ENCODE data around the gene SPRYD7. TPM values are rescaled to one million over a fixed set of nuclear protein-coding genes. Genes with fewer than 3 reads are reported as not detected.
"Not testable (repeated sequence)": the region's sequence is repeated elsewhere in the genome, so short reads cannot be mapped to it uniquely, and the experiment has no call there.

SPRYD7 gene, protein sequence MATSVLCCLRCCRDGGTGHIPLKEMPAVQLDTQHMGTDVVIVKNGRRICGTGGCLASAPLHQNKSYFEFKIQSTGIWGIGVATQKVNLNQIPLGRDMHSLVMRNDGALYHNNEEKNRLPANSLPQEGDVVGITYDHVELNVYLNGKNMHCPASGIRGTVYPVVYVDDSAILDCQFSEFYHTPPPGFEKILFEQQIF
- total RNA-seq (2014; rRNA removed; shearing (Covaris generic)) = 9.4 and 11.8 TPM in 2 replicates

DNA sequence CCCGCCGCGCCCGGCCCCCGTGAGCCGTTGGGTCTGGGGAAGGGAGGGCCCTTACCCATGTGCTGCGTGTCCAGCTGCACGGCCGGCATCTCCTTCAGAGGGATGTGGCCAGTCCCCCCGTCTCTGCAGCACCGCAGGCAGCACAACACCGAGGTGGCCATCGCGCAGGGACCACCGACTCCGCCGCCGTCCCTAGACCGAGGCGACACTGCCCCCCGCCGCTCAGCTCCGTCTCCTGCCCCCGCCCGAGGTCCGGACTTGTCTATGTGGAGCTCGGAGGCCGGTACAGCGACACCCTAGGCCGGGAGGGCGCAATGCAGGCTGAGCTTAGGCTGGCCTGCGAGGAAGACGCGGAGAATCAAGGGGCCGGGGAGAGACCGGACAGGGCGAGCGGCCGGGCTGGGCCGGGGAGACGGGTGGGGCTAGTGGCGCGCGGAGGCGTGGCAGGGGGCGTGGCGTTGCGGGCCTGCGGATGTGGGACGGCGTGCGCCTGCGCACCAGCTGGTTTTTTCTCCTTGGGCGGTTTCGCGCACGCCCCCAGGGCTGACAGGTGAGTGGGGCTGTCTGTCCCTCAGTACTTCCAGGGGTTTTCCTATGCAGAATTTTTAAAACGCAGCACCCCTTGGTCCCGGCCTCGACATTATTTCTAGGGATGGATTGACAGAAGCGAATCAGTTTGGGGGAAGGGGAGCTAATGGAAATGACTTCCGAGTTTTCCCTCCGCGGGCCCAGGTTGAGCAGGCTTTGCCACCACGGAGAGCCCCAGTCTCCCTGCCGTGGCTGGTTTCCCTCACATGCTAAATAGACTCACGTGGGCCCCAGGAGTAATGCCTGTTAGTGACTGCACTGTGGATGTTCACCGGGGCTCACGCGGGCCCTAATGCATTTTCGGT lies at the start of gene SPRYD7:
SPRYD7 (minus strand) TSS at position 266 of the 893 bp plus-strand sequence; CDS start at position 161, 105 bp downstream.
- DNase-seq (ENCODE audit: low read depth) = peak; percentile 94

GRCh38 chr13:49985129-49985528 lies 49.0 kb upstream of the SPRYD7 start:
- DNase-seq (ENCODE audit: low read depth) = no peak

DNA sequence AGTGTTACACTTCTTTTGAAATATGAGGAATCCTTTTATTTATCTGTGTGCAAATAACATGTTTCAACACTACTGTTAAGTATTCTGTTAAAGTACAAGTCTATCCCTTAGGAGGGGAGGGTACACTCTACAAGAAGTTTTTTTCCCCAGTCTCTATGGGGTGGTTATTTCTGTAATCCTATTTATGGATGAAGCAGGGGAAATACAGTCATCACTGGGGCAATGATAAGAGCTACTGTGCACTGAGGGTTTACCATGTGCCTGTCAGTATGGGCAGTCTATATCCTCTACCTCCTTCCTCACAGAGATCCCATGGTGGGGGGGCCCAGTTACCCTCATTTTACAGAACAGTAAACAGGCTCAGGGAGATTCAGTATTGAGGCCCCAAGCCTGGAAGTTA lies 44.1 kb upstream of the SPRYD7 start:
- no peak for DNase-seq (ENCODE audit: low read depth)

GRCh38 chr13:49977992-49978391 lies 41.9 kb upstream of the SPRYD7 start:
- DNase-seq (ENCODE audit: low read depth) = no peak

DNA sequence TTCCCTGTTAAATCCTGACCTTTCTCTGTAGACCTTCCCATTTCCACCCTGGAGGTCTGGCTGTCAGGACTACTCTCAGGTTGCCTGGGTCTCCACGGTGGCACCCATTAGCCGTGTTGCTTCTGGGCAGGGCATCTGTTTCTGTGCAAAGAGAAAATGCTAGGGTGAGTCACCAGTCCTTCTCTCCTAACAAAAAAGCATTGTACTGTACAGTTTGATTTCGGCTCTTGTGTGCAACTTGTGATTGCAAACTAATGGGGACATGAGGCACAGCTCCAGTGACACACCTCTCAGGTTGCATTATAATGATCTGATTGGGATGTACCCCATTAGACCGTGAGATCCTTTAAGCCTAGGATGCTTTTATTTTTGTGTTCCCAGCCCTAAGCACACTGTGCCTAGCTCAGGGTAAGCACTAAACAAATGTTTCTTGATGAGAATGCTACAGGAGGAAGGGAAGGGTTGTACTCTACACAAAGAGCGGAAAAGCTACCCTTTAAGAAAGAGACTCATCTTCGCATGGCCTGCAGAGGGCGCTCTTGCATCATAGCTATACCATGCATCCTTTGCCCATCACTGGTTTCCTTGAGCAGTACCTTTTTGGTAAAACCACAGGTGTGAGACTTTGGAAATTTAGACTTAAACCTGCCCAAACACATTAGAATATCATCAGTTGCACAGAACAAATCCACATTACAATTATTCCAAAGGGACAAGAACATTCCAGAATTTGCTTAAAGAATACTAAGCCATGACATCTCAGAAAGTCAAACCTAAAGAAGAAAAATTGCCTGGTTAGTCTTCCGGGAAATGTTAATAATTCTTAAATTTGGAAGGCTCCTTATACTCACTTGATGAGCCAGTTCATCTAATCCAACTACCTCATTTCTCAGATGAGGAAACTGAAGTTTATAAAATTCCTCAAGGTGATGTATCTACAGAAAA lies 40.4 kb upstream of the SPRYD7 start:
- DNase-seq (ENCODE audit: low read depth) = peak; percentile 55

DNA sequence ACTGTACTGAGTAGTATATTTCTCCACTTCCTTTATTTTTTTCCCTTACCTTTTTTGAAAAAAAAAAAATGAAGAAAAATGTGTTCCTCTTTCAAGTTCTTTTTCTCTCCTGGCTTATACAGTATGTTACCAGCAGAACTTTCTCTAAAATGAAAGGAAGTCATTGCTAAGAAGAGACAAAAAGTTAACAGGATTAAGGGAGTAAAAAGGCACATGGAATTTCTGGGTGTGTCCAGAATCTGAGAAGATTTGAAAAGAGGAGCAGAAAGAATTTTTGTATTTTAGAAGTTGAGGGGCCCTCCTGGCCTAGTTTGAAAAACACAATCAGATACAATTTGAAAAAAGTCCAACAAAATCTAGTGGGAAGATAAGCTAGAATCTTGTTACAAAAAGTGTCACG lies 39.7 kb upstream of the SPRYD7 start:
- DNase-seq (ENCODE audit: low read depth) = no peak

GRCh38 chr13:49972709-49973108 lies 36.6 kb upstream of the SPRYD7 start:
- no peak for DNase-seq (ENCODE audit: low read depth)

DNA sequence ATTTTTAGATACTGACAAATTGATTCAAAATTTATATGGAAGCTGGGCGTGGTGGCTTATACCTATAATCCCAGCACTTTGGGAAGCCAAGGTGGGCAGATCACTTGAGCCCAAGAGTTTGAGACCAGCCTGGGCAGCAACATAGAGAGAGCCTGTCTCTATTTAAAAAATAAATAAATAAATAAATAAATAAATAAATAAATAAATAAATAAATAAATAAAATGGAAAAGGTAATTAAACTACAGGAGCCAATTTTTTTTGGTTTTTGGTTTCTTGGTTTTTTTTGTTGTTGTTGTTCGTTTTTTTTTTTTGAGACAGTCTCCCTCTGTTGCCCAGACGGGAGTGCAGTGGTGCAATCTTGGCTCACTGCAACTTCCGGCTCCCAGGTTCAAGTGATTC lies 31.3 kb upstream of the SPRYD7 start:
- no peak for DNase-seq (ENCODE audit: low read depth)

GRCh38 chr13:49958321-49958720 lies 22.2 kb upstream of the SPRYD7 start:
- peak; percentile 61 for DNase-seq (ENCODE audit: low read depth)

DNA sequence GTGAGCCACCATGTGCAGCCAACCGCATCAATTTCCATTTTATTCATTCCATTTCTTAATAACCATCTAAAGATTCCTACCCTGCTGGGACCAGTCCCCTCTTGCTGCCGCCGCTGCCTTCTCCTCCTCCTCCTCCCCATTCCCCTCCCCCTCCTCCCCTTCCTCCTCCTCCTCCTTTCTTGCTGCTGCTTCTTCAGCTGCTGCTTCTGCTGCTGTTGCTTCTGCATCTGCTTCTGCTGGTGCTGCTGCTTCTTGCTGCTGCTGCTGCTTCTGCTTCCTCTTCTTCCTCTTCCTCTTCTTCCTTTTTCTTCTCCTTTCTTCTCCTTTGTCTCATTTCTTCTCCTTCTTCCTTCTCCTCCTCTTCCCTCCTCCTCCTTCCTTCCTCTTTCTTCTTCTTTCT lies 20.0 kb upstream of the SPRYD7 start:
- DNase-seq (ENCODE audit: low read depth) = no peak

GRCh38 chr13:49954674-49955455 lies 18.7 kb upstream of the SPRYD7 start:
- DNase-seq (ENCODE audit: low read depth) = peak; percentile 34

DNA sequence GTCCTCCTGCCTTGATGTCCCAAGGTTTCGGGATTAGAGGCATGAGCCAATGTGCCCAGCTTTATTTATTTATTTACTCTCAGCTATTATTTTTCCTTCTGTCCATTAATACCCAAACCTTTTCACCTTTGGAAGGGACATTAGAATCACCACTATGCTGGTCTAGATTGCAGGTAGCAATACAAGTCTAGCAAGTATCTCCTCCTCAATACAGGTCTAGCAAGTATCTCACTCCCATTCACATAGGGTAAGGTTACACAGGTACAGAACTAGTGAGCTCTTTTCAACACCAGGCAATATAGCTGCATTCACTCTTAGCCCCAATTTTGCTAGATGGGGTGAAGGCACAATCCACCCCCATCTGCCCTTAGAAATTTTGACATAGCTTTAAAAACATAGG lies 17.4 kb upstream of the SPRYD7 start:
- DNase-seq (ENCODE audit: low read depth) = no peak

- no peak for DNase-seq (ENCODE audit: low read depth)
These were observed 15.8 kb upstream of the SPRYD7 start for GRCh38 chr13:49951754-49952535.

GRCh38 chr13:49948777-49949270 lies 12.7 kb upstream of the SPRYD7 start:
- DNase-seq (ENCODE audit: low read depth) = not testable (repeated sequence)

GRCh38 chr13:49939321-49939720 lies 3.2 kb upstream of the SPRYD7 start:
- no peak for DNase-seq (ENCODE audit: low read depth)

GRCh38 chr13:49938921-49939320 lies 2.8 kb upstream of the SPRYD7 start:
- no peak for DNase-seq (ENCODE audit: low read depth)

DNA sequence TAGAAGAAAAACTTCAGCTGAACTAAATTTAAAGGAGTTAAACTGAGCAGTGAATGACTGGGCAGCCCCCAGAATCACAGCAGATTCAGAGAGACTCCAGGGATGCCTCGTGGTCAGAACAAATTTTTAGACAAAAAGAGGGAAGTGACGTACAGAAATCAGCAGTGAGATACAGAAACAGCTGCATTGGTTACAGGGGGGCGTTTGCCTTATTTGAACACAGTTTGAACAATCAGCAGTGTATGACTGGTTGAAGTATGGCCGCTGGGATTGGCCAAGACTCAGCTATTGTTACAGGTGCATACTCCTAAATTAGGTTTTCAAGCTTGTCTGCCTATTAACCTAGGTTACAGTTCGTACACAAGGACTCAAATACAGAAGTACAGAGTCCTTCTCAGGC lies 2.2 kb upstream of the SPRYD7 start:
- no peak for DNase-seq (ENCODE audit: low read depth)

DNA sequence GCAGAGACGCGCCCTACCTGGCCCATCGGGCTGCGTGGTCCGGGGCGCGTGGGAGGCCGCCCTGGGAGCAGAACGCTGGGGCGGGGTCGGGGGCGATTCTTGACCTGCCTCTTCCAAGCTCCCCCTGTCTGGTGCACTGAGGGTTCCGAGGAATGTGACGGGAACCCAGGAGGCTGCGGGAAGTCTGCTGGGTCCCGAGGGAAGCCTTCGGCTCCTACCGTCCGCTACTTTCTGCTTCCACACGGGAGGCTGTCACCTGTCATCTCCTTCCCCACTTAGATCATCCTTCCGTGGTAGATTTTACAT lies 781 bp upstream of the SPRYD7 start:
- no peak for DNase-seq (ENCODE audit: low read depth)

DNA sequence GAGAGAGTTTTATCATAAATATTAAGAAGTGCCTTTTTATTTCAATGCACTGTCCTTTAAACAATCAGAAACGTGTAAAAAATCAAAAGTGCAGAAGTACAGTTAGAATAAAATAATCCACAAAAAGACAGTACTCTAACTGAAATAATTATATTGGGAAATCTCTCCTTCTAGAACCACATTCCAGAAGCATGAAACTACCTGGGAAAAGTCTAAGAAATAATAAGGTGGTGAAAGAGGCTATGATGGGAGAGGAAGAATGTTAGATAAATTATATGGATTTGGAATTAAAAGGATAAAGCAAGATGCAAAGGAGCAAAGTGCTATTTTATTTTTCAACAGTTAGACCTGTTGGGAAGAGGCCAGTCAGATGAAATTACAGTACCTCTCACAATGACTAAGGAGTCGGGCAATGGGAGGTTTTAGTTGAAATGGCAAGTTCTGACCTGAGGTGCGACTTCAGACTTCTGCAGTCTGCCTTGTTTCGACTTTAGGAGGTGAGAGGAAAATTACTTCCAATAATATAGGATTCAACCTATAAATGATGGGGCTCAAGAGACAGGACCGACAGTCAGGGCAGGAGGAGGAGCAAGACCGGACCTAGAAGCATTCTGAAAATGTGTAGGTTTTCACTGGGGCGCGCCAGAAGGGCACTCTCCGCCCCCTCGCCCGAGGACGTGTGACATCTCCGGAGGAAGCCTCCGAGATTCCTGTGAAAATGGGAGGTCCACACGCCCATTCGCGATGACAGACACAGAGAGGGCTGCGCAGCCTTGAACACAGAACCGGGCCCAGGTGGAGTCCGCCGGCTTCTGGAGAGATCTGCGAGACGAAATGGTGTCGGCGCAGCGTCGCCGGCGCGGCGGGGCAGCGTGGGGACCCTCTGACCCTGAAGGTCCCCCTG lies 717 bp downstream of the SPRYD7 start:
- peak; percentile 70 for DNase-seq (ENCODE audit: low read depth)

Measured in M059J (cell line).